Stimulated activated CD4-positive, alpha-beta T cell treated with anti-CD3 and anti-CD28 coated beads, Interleukin-15, amount 100 ng/mL, for 24 hours (primary cell): Measurements from ENCODE around the gene DERL3.

Experiments used
- DNase-seq: peaks from one replicate; pipeline ENCODE4 v3.0.0-alpha.2; 2020

Gene DERL3

DNA sequence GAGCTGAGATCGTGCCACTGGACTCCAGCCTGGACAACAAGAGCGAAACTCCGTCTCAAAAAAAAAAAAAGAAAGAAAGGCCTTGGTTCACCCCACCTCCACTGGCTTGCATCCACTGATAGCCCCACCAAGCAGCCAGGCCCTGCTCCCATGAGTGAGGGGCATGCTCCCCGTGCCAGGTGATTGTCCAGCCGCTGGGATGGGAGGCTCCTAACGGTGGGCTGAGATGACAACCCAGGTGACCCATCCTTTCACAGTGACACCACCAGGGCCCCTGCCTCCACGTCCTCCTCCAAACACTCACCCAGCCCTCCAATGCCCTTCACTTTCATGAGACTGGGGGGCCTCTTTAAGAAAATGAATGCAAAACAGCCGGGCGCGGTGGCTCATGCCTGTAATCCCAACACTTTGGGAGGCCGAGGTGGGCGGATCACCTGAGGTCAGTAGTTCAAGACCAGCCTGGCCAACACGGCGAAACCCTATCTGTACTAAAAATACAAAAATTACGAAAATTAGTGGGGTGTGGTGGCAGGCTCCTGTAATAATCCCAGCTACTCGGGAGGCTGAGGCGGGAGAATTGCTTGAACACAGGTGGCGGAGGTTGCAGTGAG lies 8.6 kb upstream of the DERL3 start:
- no peak for DNase-seq

DNA sequence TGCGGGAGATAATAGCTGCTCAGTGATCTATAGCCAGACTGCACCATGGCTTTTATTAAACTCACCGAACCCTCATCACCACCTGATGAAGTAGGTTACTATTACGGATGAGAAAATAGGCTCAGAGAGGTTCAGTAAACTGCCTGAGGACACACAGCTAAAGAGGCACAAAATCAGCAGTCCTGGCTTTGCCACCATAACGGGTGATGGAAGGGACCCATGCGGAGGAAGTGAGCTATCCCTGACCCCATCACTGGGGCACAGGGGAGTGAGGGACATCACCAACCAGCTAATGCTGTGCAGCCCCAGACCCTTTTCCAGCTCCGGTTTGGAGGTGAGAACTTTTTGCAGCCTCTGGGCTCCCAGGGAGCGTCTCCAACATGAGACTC lies 7.3 kb upstream of the DERL3 start:
- DNase-seq: no peak

DNA sequence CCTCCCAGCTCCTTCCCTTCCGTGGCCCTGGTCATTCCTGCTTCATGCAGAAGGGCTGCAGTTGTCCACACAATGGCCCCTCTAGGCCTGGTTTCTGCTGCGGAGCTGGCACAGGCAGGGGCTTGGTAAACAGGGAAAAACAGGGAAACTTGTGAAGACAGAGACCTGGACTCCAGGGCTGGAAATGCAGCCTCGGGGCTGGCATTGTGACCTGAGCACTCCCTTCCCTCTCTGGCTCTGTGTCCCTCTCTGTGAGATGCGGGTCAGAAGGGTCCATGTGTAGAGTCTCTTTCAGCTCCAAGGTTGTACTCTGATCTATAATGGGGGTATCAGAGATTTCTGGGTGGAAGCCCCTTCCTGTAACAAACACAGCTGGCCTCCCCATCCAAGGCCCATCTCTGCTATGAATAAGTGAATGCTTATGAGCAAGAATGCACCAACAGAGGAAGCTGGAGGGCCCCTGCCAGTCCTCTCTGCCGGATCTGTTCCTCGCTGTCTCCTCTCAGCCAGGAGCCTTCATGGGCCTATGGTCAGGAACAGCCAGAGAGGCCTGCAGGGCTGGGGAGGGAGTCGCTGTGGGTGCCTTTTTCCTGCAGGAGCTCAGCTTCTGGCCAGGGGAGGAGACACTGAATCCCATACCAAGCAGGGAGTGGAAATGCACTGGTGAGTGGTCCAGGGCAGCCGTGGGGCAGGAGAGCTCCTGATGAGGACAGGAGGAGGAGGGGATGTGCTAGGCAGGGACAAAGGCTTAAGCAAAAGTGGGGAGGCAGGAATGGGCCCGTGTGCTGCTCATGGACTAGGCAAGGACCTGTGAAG lies 6.7 kb upstream of the DERL3 start:
- no peak for DNase-seq

DNA sequence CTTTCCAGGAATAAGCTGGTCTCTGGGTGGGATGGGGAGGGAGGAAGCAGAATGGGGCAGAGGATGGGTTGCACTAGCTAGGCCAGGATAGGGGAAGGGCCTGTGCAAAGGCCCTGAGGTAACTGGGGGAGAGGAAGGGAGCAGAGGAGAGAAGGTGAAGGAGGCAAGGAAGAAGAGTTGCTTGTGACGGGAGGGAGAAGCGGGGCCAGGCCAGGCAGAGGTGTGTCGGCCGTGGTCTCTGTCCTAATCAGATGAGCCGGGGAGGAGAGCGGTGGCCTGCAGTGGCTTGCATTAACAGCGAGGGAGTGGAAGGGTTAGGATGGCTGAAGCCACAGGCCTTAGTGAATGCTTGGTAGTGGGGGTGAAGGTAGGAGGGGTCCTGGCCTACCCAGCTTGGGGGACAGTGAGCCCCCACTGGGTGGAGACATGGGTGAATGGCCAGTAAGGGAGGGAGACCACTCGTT lies 6.0 kb upstream of the DERL3 start:
- no peak for DNase-seq

DNA sequence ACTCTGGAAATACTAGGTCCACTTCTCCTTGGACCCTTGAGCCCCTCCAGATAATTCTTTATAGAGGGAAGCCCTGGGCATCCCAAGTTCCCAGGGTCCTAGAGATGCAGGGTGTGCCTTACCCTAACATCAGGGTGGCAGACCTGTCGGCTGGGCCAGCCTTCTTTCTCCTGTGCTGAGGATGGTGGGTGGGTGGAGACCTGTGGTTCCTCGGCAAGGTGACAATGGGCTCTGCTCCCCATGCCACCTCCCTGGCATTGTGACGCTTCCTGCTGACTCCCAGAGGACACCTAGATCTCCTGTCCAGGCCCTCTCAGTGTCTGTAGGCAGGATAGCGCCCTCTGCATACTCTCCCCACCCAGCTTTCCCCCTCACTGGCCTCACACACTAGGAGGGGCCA lies 3.8 kb upstream of the DERL3 start:
- DNase-seq: no peak

DNA sequence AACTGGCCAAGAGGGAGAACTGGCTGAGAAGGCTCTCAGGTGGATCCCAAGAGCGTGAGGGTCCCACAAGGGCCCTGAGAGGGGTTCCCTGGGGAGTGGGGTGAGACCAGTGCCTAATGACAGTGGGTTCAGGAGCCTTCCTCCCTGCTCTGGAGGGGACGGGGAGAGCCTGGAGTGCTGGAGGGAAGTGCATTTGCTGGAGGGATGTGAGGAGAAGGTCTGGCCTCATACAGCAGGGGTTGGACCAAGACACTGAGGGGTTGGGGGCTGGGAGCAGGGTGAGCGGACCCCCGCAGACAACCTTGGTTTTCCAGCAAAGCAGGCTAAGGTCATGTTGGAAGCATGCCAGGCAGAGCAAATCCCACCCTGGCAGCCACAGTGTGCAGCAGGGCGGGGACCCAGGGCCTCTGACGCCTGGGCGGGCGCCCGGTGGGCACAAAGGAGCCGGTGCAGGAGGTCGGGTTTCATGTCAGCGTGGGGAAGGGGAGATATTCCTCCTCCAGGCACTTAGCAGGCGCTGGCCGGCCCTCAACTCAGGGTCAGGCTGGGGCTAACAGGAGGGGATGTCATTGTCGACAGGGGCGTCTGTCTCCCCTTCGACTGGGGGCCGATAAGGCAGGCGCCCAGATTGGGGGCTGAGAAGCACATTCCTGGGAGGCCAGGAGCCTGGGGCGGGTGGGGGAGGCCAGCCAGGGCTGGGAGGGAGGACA lies 3.1 kb upstream of the DERL3 start:
- no peak for DNase-seq

DNA sequence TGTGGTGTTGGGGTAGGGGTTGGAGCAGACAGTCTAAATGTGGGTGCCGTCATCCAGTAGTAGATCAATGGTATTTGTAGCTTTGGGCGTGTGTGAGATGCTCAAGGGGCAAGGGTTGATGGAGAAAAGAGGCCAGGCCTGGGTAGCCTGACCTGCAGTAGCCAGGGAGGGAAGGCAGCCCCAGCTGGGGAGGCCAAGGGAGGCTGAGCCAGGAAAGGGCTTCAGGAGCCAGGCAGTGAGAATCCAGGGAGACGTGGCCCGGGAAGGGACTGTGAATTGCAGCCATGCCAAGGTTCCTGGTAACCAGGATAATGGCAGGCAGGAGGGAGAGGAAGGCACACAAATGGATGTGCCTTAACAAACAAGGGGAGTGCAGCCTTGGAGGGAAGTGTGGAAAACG lies 2.5 kb upstream of the DERL3 start:
- no peak for DNase-seq

DNA sequence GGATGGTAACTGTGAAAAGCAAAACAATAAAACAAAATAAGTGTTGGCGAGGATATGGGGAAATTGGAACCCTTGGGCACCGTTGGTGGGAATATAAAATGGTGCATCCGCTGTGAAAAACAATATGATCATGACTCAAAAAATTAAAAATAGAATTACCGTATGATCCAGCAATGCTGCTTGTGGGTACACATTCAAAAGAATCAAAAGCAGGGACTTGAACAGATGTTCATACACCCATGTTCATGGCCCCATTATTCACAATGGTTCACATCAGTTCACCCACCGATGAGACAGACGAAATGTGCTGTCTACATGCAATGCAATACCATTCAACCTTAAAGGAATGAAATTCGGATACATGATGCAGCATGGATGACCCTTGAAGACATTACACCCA lies 1.2 kb upstream of the DERL3 start:
- DNase-seq: no peak

DNA sequence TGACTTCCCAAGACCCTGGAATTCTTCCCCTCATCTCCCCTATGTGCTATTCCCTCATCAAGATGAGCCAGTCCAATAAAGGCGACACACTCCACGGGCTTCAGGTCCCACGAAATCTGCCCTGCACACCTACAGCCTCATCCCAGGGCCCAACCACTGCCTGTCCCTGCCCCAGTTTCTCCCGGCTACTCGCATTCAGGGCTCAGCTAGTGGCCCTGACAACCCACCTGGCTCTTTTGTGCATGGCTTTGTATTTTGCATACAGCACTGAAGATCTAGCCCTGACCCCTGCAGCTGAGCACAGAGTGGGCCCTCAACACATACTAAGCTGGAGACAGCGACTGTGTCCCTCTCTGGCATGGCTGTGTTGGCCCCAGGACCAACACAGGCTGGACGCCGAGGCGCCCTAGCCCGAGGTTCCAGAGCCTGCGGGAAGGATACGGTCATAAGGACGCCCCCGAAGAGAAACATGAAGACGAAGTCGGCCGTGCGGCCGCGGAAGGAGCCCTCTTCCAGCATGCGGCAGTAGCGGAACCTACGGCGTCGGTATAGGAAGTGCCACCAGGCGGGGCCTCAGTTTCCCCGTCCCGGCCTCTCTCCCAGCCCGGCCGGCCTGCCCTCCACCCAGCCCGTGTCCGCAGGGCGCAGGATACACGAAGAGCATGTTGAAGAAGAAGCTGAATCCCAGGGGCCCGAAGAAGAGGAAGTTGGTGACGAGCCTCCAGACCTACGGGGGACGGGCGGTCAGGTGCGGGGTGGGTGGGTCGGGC lies 710 bp downstream of the DERL3 start:
- DNase-seq: peak; percentile 24

DNA sequence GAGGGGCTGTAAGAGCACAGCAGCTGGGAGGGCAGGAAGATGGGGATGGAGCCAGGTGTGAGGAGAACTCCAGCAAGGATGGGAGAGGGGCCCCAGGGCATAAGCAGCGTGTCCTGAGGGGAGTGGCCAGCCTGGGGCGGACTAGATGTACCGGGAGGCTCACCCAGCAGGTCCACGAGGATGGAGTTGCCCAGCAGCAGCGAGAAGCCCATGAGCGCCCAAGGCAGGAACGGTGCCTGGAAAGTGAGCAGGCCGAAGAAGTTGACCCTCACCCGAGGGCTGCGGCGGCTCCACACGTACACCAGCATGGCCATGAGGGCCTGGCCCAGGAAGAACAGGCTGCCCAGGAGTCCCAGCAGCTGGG lies 1.3 kb downstream of the DERL3 start:
- DNase-seq: no peak

DNA sequence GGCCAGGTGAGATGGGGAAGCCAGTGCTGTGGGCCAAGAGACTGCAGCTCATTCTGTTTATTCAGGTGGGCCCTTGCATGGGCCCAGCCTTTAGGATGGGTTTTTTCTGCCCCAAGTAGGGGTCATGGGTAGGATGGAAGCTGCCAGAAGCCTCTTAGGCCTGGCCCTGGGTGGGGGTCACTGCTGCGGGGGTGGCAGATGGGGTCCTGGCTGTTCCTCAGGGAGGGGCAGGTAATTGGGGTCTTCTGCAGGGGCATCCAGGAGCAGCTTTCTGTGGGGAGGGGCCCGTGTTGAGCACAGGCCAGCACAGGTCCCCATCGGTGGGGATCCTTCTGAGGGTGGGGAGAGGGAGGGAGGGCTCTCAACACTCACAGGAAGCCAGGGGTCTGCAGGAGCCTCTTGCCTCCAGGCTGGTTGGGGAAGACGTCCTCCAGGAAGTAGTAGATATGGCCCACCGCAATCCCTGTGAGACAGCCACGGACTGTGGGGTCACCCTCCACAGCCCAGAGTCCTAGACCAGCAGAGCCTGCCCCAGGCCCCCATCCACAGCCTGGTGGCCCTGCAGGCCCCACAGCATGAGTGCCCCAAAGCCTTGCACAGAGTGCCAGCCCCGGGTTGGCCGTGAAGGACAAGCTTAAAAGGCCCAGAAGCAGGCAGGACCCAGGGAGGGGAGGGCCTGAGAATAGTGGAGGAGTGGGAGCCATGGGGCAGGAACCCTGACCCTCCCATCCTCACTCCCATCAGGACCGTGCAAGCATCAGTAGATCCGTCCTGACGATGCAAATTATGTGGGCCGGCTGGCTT lies 1.9 kb downstream of the DERL3 start:
- no peak for DNase-seq

DNA sequence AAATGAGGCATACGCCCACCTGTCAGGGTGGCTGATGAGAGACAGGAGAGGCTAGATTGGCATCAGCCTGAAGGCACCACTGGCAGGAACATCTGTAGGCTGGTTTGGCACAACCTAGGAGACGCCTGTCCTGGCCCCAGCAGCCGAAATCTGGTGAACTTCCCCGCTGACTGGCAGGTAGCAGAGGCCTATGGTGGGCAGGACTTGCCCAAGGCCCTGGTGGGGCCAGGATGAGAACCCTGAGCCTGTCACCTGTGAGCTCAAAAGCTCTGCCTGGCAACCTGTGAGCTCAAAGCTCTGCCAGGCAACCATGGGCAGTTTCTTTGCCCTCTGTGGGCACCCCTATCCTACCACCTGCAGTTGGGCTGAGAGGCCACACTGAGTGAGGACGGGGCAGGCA lies 2.5 kb downstream of the DERL3 start:
- DNase-seq: no peak

DNA sequence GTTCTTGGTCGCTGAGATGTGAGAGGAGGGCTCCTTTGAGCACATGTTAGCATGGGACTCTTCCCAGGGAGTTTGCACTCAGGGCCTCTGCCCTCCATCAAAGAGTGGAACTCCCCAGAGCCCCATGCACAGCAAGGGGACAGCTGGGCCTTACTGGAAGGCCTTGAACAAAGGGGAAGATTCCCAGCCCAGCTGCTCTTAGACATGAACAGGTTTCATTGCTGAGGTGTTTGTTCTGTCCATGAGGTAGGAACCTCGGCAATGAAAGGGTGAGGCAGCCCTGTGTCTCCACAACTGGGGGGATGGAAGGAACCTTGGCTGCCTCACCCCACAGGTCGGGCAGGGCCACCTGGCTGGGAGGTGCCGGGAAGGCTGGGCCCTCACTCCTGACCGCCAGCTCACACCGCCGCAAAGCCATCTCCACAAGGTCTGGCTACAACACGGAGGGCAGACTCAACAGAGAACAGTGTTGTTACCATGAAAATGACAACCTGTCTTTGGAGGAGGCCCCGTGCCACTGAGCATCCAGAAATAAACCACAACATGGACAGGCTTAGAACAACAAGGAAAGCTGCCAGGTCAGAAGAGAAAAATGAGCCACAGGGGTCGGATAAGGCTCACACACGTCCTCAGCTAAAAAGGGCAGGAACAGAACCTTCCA lies 3.2 kb downstream of the DERL3 start:
- DNase-seq: no peak

DNA sequence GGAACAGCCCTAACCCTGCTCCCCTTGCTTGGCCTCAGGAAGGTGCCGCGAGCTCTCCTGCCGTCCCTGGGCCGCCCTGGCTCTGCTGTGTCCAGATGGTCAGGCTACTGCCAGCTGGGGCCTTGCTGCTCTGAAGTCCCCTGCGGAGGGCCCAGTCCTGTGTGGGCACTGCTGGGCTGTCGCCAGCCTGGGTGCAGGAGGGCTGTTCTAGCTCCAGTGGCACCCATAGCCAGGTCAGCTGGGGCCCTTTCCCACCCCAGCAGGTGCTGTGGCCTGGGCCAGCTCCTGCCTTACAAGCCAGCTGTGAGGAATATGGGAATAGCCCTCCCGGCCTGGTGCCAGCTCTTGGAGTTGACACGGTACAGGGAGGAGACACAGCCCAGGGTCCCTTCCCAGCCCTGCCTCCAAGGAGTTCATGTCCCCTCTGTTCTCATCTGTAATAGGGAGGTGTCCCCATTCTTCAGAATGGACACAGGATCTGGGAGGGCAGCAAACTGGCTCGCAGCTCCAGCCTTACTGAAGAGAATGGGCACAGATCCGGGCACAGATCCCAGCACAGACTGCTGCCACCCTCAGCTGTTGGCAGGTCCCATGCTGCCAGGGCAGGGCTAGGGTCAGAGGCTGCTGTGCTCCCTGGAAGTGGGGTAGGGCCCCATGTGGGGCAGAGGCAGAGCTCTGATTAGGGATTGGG lies 3.9 kb downstream of the DERL3 start:
- DNase-seq: no peak

DNA sequence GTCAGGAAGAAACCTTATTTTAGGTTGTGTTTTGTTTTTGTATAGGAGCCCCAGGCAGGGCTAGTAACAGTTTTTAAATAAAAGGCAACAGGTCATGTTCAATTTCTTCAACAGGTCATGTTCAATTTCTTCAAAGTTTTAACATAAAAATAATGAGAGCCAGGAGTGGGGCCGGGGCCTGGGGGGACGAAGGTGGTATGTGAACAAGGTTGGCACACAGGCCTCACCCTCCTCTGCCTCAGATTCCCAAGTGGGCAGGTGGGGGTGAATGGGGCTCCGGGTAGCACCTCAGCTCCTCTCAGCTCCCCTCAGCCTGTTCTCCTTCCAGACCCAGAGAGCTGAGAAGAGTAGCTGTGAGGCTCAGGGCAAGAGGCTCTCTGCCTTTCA lies 4.4 kb downstream of the DERL3 start:
- no peak for DNase-seq

DNA sequence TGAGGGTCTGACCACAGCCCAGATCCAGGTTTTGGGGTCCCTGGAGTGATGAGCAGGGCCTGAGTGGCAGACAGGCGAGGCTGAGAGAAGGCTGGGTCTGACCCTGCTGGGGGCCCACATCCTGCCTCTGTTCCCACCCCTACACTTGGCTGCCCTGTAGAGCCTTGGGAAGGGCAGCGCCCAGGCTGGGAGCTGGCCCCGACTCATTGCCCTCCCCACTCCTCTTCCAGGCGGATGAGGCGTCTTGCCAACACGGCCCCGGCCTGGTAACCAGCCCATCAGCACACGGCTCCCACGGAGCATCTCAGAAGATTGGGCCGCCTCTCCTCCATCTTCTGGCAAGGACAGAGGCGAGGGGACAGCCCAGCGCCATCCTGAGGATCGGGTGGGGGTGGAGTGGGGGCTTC lies 4.9 kb downstream of the DERL3 start:
- DNase-seq: no peak

DNA sequence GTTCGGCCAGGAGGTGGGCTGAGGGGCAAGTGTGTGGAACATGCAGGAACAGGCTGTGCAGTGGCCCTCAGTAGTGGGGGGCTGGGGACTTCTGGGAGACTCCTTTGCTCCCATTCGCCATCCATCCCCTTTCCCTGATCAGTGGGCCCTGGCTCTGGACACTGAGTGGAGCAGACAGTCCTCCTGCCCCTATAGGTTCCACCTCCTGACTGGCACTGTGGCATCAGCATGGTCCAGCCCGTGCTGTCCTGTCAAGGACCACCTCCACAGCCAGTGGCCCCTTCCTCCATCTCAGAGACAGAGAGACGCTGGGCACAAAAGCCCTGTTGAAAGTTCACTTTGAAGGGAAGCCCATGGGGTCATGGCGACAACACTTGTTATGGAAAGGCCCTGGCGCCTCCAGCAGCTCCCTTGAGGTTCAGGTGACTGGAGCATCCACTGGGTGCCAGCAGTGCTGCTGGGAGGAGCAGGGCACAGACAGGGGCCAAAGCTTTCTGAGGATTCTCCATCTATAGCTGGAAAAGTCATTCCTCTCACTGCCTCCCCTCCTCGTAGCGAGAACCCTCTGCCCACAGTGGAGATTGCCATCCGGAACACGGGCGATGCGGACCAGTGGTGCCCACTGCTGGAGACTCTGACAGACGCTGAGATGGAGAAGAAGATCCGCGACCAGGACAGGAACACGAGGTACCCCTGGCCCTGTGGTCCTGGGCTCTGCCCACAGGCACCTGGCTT lies 5.6 kb downstream of the DERL3 start:
- DNase-seq: no peak

DNA sequence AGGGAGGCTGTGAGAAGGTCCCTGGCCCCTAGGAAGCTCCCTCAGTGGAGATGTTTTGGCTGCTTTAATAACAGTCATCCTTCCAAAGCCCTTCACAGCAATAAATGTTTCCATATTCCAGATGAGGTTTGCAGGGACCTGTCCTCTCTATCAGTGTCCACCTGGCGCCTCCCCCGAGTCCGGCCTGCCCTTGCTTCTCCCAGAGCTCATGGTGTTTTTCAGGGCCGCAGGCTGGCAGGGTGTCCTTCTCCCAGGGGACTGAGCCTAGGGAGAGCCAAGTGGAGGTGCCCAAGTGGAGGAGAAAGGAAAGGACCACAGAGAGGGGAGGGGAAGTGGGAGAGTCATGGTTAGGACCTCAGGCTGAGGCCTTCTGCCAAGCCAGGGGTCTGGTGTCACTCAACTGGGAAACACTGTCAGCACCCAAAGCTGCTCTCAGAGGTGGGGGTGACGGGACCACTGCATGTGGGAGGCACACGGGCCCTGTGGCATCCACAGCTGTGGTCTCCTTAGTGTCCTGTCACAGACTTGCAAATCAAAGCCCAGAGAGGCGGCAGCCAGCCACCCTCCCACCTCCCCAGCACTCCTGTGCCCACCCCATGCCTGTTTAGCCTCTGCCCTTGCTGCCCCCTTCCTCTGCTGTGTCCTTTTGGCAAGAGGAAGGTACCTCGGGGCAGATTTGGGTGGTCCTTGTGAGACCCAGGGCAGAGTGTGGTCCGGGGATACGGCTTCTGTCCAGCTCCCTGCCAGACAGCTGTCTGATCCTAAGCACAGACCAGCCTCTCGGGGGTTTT lies 6.4 kb downstream of the DERL3 start:
- no peak for DNase-seq

DNA sequence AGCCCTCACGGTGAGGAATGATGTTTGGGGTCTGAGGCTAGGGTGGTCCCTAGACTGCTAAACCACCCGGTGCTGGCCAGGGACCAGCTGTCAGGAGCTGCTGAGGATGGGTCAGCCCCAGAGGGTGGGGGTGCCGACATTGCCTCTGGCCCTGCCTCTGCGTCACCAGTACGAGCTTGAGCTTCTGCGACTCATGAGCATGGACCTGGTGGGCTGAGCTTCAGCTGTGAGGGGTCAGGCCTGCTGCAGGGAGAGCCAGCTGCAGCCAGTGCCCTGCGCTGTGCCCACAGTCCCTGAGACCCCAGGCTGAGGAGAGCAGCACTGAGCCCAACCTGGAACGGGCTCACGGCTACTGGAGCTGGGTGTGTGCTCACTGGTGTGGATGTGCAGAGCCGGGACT lies 7.0 kb downstream of the DERL3 start:
- no peak for DNase-seq

DNA sequence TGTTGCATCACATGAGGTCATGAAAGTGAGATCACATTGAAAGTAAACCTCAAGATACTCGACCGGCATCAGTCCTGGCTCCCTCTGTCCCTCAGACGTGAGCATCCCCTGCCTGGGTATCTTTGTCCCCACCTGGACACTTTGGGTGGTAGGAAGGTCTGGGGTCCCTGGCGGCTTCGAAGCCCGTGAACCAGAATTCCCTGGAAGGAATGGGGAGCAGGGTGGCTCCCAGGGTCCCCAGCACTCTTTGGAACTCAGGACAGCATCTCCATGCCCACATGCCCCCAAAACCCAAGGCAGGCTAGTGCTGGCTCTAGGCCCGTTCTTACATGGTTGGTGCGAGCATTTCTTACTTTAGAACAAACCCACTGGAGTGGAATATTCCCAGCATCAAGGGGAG lies 7.5 kb downstream of the DERL3 start:
- DNase-seq: no peak
